ENCODE data around the gene OR6B2. TPM values are rescaled to one million over a fixed set of nuclear protein-coding genes. Genes with fewer than 3 reads are reported as not detected.

OR6B2 gene
- total RNA-seq, 2 experiments from 2014 or later: not detected

DNA sequence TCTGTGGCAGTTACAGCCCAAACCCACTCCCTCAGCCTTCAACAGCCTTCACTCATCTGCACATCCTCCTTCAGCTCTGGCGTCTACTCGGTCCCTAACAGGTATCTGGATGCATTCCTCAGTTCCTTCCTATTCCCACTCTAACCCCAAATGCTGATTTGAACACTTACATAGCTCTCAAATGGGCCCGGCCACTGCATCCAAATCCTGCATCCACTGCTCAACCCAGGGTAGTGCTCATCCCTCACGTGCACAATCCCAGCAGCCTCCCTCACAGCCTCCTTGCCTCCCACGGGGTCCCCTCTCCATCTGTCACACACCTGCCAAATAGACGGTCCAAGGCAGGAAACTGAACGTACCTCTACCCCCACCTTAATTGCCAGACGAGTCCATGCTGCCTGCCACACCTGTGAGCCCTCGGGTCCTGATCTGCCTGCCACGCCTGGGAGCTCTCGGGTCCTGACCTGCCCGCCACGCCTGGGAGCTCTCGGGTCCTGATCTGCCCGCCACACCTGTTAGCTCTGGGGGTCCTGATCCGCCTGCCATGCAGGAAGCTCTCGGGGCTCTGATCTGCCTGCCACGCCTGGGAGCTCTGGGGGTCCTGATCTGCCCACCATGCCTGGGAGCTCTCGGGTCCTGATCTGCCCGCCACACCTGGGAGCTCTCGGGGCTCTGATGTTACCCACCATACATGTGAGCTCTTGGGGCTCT lies 13.2 kb upstream of the OR6B2 start:
- ChIA-PET CTCF (interaction anchor here (1.1 kb wide), 1 partner anchor 101 kb away, joined by 3 read pairs; no protein-coding TSS in a partner anchor), POLR2A (no interaction called here)

DNA sequence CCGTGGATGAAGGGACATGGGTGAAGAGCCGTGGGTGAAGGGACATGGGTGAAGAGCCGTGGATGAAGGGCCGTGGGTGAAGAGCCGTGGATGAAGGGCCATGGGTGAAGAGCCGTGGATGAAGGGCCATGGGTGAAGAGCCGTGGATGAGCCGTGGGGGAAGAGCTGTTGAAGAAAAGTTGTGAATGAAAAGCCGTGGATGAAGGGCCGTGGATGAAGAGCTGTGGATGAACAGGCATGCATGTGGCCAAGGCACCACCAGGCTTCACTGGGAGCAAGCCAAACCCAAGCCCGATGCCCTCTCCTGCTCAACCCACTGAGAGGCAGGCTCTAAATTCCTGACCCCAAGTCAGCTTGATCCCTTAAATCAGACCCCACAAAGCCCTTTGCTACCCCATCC lies 12.5 kb upstream of the OR6B2 start:
- CTCF ChIA-PET: no interaction called here
- POLR2A ChIA-PET: no interaction called here

DNA sequence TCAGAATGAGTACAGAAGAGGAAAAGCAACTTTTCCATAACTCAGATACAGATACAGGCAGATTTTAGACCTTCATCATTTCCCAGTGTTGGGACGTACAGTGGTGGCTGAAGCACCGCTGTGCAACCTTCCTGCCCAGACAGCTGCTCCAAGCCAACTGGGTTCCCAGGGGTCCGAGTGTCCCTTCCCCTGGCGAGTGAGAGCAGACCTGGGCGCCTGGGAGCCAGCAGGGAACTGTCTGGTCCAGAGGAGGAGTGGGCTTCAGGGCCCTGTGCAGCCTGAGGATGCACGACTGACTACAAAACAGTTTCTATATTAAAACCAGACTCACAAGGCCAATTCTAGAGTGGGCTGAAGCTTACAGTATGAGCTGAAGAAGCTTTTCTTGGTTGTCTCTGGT lies 11.1 kb upstream of the OR6B2 start:
- CTCF ChIA-PET: no interaction called here
- POLR2A ChIA-PET: no interaction called here

DNA sequence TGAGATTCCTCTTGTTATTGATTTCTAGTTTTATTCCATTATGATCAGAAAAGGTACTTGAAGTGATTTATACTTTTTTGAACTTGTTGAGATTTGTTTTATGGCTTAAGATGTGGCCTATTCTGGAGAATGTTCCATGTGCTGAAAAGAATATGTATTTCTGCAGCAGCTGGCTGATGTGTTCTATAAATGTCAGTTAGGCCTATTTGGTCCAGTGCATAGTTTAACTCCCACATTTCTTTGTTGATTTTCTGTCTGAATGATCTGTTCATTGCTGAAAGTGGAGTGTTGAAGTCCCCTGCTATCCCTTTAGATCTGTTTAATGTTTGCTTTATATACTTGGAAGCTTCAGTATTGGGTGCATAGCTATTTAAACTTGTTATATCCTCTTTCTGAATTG lies 7.1 kb upstream of the OR6B2 start:
- ChIA-PET POLR2A (no interaction called here), CTCF (interaction anchor here (0.5 to 1.3 kb wide), 2 partner anchors 12 to 21 kb away, joined by 4 read pairs; partner anchors contain the start of gene NDUFA10)

GRCh38 chr2:240033330-240033678 lies 3.1 kb upstream of the OR6B2 start:
- ChIA-PET POLR2A (no interaction called here), CTCF (no interaction called here)

DNA sequence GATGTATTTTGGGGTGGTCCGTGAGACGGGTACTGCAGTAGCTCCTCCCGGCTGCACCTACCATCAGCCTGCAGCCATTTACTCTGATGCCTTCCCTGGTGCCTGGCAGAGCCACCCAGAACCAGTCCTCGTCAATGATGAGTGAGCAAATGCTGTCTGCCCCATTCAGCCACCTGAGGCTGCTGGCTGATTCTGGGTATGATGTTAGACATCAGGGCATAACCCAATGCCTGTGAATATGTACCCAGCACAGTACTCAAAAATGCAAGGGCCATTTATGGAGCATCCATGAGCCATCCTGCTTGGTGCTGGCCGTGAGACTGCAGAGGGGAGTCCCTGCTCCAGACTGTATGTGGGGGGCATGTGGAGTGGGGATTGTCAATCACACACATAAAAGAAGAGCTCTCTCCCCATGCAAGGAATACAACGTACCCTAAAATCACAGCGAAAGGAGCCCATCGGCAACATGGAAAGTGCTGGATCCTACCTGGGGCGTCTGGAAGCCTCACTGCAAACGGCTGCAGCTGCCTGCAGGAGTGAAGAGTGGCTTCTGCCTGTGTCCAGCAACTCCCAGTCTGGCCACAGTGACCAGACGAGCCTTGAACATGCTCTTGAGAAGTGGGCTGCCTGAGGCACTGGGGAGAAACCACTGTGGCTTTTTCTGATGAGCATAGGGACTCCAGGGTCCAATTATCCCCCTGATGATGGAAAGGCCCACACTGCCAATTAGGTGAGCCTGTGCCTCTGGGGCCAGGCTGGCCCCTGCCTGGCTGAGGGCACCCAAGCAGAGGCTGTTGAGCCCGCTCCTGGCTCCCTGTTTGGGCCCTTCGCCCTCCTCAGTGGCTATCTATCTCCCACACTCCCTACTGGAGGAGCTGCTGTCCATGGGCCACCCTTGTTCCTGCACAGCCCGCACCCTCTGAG lies 2.4 kb upstream of the OR6B2 start:
- POLR2A ChIA-PET: no interaction called here
- CTCF ChIA-PET: interaction anchor here (0.6 kb wide), 1 partner anchor 72 kb away, joined by 4 read pairs; no protein-coding TSS in a partner anchor

DNA sequence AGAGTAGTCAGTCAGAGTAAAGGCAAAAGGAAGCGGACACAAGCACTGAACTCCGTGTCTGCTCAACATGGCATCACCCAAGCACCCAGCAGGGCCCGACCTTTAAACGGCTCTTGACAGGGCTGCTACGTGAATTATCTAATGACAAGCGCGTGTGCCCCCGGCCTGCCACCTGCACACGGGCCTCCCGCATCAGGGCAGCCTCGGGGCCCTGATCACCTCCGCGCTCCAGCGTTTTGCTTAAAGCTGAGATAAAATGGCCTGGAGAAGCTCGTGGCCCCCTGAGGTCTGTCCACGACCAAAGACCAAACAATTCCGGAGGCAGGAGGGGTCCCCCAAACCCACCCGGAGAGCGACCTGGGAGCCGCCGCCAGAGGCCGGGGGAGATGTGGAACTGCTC lies 5.5 kb downstream of the OR6B2 start:
- CTCF ChIA-PET: interaction anchor here (0.7 to 1.5 kb wide), 3 partner anchors 12 to 16 kb away, joined by 3 to 4 read pairs (median 3); no protein-coding TSS in a partner anchor
- POLR2A ChIA-PET: interaction anchor here (0.6 kb wide), 1 partner anchor 601 kb away, joined by 3 read pairs; the partner anchor contains the start of gene GPR35

GRCh38 chr2:240023792-240024191 lies 6.4 kb downstream of the OR6B2 start:
- CTCF ChIA-PET: no interaction called here
- POLR2A ChIA-PET: no interaction called here

- POLR2A ChIA-PET: no interaction called here
- CTCF ChIA-PET: interaction anchor here (0.7 kb wide), 1 partner anchor 18 kb away, joined by 3 read pairs; no protein-coding TSS in a partner anchor
Observed at GRCh38 chr2:240021488-240022104, 8.6 kb downstream of the OR6B2 start.

GRCh38 chr2:240018071-240018750 lies 12.0 kb downstream of the OR6B2 start:
- POLR2A ChIA-PET: no interaction called here
- CTCF ChIA-PET: no interaction called here

GRCh38 chr2:240014327-240014726 lies 15.9 kb downstream of the OR6B2 start:
- ChIA-PET POLR2A (no interaction called here), CTCF (no interaction called here)

DNA sequence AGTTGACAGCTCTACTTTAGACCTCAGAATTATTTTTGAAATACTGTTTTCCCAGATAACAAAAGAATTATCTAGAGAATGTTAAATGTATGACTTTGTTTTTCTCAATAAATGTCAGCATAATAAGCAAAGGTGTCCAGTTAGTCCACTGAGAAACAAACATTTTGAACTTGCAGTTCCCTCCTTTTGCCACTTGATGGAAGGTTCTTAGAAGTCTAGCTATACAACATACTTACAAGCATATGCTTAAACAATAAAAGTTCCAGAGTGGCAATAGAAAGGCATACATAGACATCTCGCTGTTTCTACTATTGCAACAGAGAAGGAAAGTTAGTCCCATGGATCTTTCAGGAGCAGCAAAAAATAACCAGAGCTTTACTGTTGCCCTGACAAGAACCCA lies 16.9 kb downstream of the OR6B2 start:
- ChIA-PET POLR2A (no interaction called here), CTCF (interaction anchor here (0.7 kb wide), 1 partner anchor 12 kb away, joined by 3 read pairs; the partner anchor contains the start of gene NDUFA10)

GRCh38 chr2:240002983-240003382 lies 27.2 kb downstream of the OR6B2 start:
- ChIA-PET POLR2A (no interaction called here), CTCF (interaction anchor here (0.8 kb wide), 1 partner anchor 19 kb away, joined by 3 read pairs; no protein-coding TSS in a partner anchor)

DNA sequence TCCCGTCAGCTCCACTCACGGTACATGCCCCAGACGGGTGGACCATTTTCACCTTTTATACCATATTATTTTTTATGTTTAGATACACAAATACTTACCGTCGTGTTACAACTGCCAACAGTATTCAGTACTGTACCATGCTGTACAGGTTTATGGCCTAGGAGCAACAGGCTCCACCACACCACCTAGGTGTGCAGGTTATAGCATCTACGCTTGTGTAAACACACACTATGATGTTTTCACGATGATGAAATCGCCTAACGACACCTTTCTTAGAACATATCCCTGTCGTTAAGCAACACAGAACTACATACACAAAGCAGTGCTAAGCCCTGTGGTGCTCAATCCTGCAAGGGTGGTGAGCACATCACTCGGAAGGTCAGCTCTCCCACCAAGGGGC lies 29.6 kb downstream of the OR6B2 start:
- ChIA-PET CTCF (interaction anchor here (1.2 kb wide), 1 partner anchor 9 kb away, joined by 3 read pairs; no protein-coding TSS in a partner anchor), POLR2A (no interaction called here)

DNA sequence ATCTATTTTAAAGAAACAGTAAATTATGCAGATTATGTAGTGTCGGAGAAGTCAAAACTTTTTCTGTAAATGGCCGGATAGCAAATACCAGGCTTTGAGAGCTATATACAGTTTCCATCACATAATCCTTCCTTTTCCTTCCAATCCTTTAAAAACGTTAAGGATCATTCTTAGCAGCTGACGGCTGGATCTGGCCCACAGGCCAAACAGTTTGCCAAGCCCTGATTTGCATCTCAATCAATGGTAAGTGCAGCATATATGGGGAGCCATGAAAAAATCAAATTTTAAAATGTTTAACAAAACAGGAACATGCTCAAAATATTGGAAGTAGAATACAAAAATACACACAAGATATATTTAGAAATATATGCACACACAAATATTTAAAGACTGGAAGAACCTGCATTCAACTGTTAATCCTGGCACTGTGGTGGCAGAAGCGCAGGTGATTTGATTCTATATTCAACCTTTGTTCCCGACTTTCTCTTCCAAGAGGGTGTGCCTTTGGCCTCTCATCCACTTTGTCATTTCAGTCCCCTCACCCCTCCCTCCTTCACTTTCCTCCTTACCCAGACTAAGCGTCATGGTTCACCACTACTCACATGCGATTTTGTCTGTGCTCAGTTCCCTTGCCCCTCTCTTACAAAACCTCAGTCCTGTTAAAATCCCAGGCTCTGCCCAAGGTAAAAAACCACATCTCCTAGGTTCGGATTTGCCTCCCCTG lies 32.4 kb downstream of the OR6B2 start:
- POLR2A ChIA-PET: no interaction called here
- CTCF ChIA-PET: no interaction called here

- POLR2A ChIA-PET: no interaction called here
- CTCF ChIA-PET: no interaction called here
Observed at GRCh38 chr2:239994086-239994485, 36.1 kb downstream of the OR6B2 start.

DNA sequence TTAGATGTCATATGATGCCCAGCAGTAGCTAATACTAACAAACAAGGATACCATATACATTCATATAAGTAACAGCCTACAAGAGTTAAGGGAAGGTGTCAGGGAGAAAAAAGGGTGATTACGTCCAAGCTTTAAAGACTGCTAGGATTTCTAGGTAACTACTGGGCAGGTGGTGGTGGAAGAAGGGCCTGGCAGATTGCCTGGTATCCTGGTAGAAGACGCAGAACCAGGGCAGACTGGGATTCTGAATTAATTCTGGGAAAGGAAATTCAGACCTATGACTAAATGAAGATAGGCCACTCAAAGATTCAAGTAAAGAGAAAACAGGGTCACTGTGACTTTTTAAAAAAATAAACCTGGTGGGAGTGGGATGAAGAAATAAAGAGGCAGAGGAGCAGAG lies 36.9 kb downstream of the OR6B2 start:
- POLR2A ChIA-PET: no interaction called here
- CTCF ChIA-PET: interaction anchor here (1.4 to 1.7 kb wide), 2 partner anchors 13 to 48 kb away, joined by 5 read pairs; no protein-coding TSS in a partner anchor

GRCh38 chr2:239991689-239992314 lies 38.4 kb downstream of the OR6B2 start:
- ChIA-PET CTCF (interaction anchor here (0.5 to 1.8 kb wide), 8 partner anchors 9 to 113 kb away, joined by 3 to 6 read pairs (median 4); no protein-coding TSS in a partner anchor), POLR2A (no interaction called here)
